ENCODE data around the gene FBXO38.

FBXO38 gene

DNA sequence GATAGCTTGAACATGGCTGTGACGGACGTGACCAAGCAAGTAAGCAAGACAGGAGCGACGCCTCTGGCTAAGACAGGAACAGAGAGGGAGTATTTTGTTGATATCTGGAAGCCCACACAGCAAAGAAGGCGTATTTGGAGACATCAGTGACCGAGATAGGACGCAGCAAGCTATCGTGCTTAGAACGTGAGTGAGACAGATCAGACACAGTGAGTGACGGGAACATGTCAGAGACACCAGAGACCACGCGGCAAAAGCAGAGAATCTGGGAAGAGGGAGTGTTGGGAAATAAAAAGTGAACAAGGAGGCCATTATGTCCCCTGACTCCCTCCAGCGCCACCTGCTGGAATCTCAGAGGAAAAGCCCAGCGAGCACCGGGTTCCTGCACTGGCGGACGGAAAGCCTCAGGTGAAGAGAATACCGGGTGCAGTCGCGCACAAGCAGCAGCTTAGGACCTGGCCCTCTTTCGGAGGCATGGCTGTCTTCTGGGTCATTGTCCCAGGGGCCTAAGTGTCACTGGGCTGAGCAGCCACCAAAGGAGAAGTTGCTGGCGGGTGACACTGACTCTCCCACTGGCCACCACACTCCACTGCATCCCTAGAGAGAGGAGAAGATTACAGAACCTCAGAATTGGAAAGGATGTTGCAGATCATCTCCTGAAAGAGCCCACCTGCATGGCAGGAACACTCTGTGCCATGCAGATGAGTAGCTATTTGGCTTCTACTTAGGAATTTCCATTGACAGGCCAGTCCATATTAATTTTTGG is 99.1 kb downstream of the FBXO38 start:
- peak; percentile 43 for DNase-seq

DNA sequence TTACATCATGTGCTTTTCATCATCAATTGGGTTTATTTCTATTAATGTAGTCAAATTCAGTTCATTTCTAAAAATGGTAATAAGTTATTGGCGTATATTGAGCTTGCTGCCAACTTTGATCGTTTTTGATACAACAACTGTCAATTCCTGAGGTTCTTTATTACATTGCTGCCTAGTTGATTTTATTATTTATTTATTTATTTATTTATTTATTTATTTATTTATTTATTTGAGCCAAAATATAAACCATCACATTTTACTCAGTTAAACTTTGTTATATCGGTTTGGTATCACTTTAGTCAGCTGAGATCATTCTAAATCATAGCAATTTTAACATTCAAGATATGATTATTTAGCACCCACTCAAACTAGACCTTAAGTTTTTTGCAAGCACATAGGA is 100.0 kb downstream of the FBXO38 start:
- no peak for DNase-seq

DNA sequence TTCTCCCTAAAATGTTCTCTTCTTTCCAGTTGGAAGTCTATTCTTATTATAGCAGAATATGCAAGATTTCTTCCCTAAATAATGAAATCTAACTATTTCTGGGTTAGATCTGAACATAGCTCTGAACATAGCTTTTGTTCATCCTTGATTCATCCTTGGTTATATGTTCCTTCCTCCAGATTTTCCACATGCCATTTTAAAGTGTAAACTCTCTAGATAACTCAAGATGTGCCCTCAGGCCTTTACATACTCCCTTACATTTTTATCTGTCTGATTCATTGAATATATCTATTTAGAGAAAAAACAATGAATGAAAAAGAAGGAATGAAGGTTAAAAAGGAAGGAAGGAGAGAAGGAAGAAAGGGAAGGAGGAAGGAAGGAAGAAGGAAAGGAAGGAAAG is 100.9 kb downstream of the FBXO38 start:
- DNase-seq: no peak

DNA sequence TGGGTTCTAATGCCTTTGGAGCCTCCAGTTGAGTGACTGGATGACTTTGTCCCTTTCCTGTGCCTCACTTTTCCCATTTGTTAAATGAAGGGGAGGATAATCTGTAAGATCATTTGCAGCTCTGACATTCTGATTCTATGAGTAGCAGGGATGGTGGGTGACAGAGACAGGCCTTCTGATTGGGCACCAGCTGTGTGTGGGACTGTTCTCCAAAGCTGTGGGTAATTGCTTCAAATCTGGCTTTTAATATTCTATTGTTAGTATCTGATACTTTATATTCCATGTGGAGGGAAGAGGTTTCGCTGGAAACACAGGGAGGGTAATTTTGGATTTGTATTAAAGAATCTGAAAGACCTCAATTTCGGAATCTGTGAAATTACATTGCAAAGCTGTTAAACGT is 102.7 kb downstream of the FBXO38 start:
- DNase-seq: no peak

DNA sequence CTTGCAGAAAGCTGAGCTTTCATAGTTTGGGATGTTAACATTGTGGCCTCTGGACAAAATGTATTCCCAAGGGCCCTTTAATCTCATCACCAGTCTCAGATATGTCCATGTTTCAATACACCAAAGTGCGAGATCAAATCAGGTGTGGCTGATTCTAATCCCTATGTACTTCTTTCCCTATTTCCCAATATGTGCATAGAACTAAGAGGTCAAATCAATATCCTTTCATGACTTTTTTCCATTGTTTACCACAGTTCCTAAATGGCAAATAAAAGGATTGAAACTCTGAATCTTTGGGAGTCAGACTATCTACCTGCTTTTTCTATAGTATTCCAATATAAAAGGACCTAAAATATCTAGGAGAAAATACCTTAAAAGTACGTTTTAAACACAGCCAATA is 105.0 kb downstream of the FBXO38 start:
- DNase-seq: no peak

DNA sequence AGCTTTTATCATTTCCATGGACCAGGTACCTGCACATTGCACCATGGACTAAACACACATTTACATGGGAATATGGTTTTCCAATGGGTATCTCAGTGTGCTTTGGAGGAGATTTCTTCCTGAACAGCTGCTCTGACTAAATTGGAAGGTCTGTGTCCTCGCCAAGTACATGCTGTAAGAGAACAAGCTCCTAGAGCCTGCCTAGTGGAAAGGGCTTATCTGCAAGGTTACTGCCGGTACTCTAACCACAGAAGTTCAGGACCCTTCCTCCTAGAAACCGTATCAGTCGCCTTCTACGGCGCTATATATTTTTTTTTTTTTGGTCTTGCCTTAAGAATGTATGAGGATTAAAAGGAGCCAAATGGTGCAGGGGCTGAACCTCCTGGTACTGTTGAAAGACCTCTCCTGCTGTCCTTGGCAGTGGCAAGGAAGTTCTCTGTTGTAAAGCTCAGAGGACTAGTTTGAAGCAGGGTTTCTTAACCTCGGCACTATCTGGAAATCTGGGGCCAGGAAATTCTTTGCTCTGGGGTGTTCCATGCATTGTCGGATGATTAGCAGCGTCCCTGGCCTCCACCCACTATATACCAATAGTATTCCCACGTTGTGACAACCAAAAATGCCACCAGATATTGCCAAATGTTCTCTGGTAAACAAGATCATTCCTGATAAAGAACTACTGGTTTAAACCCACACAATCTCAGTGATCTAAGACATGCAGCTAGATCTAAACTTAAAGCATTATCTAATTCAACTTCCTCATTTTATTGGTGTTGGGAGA is 107.4 kb downstream of the FBXO38 start:
- no peak for DNase-seq

DNA sequence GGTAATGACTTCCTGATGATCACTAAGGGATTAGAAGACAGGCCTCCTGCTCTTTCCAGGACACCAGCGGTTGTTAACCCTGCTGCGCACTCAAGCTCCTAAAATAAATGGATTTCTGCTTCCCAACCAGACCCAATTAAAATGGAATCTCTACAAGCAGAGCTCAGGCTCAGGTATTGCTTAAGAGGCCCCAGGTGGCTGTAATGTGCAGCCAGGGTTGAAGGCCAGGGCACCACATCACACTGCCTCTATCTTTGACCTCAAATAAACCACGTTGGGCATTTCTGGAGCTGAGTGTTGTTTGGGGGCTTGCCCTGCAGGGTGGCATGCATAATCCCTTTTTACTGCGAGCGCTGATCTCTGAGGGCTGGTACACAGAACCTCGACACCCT is 108.0 kb downstream of the FBXO38 start:
- no peak for DNase-seq

DNA sequence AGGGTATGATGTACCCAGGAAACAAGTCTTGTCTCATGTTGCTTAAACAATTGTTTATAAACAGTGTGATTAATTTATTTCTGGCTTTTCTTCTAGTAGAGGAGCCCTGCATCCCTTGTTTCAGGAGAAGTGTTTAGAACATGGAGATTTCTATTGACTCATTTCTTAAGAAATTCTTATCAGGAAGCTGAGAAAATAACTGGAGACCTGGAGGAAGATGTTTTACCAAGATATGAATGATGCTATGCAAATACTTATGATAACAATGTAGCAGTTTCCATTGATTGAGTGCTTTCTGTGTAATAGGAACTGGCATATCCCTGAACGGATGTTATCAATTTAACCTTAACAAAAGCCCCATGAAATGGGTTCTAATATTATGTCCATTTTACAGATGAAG is 108.6 kb downstream of the FBXO38 start:
- no peak for DNase-seq
